Gastrocnemius medialis (tissue), 4 donors: ENCODE results near the gene FNDC3B. TPM values are rescaled to one million over a fixed set of nuclear protein-coding genes. Genes with fewer than 3 reads are reported as not detected.

Source experiments
- ATAC-seq, 2 donors: fragments of 150-250 bp; one replicate each; pipeline ENCODE4 v1.9.1; 2016
- DNase-seq, 2 donors: peaks; one replicate each; pipeline ENCODE4 v3.0.0-alpha.2; 2019
- H3K27ac ChIP-seq, 4 donors: fragments of 200-600 bp; sonication (generic); 1 replicate in 1 of 4; 2 replicates in 3 of 4; pipeline ENCODE4 v1.5.1; 2016 to 2018; ENCODE audit warnings: mild to moderate bottlenecking in 2 of 4, moderate library complexity in 1 of 4
- H3K27me3 ChIP-seq, 3 donors: fragments of 200-600 bp; sonication (generic) in 2 of 3; 1 replicate in 1 of 3; 2 replicates in 2 of 3; pipeline versions ENCODE4 v1.5.1 to v1.6.0; 2016 to 2019; ENCODE audit warnings: mild to moderate bottlenecking in 1 of 3, moderate library complexity in 1 of 3
- H3K36me3 ChIP-seq, 2 donors: fragments of 200-600 bp; sonication (generic) in 1 of 2; one replicate each; pipeline ENCODE4 v1.5.1; 2017 to 2018
- H3K4me1 ChIP-seq, 2 donors: fragments of 200-600 bp; sonication (generic) in 1 of 2; one replicate each; pipeline ENCODE4 v1.5.1; 2016 to 2017; ENCODE audit warnings: mild to moderate bottlenecking in 2 of 2
- H3K4me3 ChIP-seq, 4 donors: fragments of 200-600 bp; sonication (generic) in 3 of 4; 1 replicate in 1 of 4; 2 replicates in 3 of 4; pipeline ENCODE4 v1.5.1; 2016 to 2019; ENCODE audit warnings: mild to moderate bottlenecking in 2 of 4
- H3K9me3 ChIP-seq, 3 donors: fragments of 200-600 bp; sonication (generic) in 2 of 3; 1 replicate in 1 of 3; 2 replicates in 2 of 3; pipeline ENCODE4 v1.5.1; 2016 to 2019
- CTCF ChIP-seq, 5 experiments: fragments of 450-650 bp in 3 of 5; fragments of 200-600 bp in 2 of 5; sonication (generic) in 2 of 5; IDR thresholded peaks in 4 of 5; conservative IDR thresholded peaks in 1 of 5; 1 replicate in 4 of 5; 2 replicates in 1 of 5; pipeline ENCODE4 v1.5.1; 2016 to 2019; ENCODE audit warnings: antibody characterized with exemption in 5 of 5, mild to moderate bottlenecking in 3 of 5, moderate library complexity in 3 of 5
- POLR2A ChIP-seq, 2 donors: fragments of 450-650 bp; IDR thresholded peaks; one replicate each; pipeline ENCODE4 v1.6.1; 2017; ENCODE audit warnings: antibody characterized with exemption in 2 of 2, mild to moderate bottlenecking in 2 of 2, moderate library complexity in 2 of 2
- in situ Hi-C, 4 donors: fragments of 200-750 bp; cut with MboI; loops; one replicate each; pipeline versions ENCODE4 v1.15.0 to v1.8.0; 2017; ENCODE audit warnings: low sequenced_read_pairs in 4 of 4
- intact Hi-C: fragments of 100-400 bp; cut with DNase I; formaldehyde crosslinking; loops from one replicate; pipeline ENCODE4 v1.15.1; 2023; ENCODE audit warnings: low total_unique reads
- total RNA-seq, 4 donors: library from RNA; depleted of rRNA; stranded (reverse); fragments of >200 nt; gene quantifications; one replicate each; pipeline versions ENCODE4 v1.1.0 to v1.2.3, GENCODE V29; 2016

The FNDC3B gene
- total RNA-seq, 4 donors from 2014 or later = 42.5 to 110 (median 74.2) TPM

GRCh38 chr3:172140499-172141391 is 101.4 kb downstream of the FNDC3B start:
- in situ Hi-C loops = no loop called here
- no peaks in the 10 kb centered on the region for H3K9me3 ChIP-seq
- intact Hi-C loops = loop anchor here (5.0 kb wide), 1 partner anchor 98 kb away; no protein-coding TSS in a partner anchor

GRCh38 chr3:172142051-172142863 is 102.9 kb downstream of the FNDC3B start:
- Histone ChIP-seq H3K27me3 (no peaks in the 10 kb centered on the region), H3K36me3 (no peaks in the 10 kb centered on the region), H3K4me3 (no peak overlapping the region), H3K9me3 (no peaks in the 10 kb centered on the region), H3K27ac (peak overlapping the region; percentile 74 to 99 (median 85)), H3K4me1 (peaks cover 60 to 65% of the 10 kb centered on the region in 2 donors)
- no peak for DNase-seq
- peak in 1 of 2 donors; percentile 51 for ATAC-seq
- in situ Hi-C loops (no loop called here), intact Hi-C loops (loop anchor here (5.0 kb wide), 1 partner anchor 100 kb away; no protein-coding TSS in a partner anchor)
- no peak for TF ChIP-seq CTCF (IDR thresholded peaks at IDR 0.05 in 4 of 5, conservative IDR thresholded peaks at IDR 0.05 in 1 of 5)
- TF ChIP-seq POLR2A (IDR thresholded peaks at IDR 0.05) = no peak

More at GRCh38 chr3:172140499-172141391, 101.4 kb downstream of the FNDC3B start:
- peak in 1 of 2 donors; percentile 32 for TF ChIP-seq POLR2A (IDR thresholded peaks at IDR 0.05)
- TF ChIP-seq CTCF (IDR thresholded peaks at IDR 0.05 in 4 of 5, conservative IDR thresholded peaks at IDR 0.05 in 1 of 5) = no peak
- peak overlapping the region in 1 of 4 donors; percentile 11 for H3K4me3 ChIP-seq
- ATAC-seq (peak; percentile 73 to 86), DNase-seq (peak; percentile 51 to 55)
- peak overlapping the region; percentile 74 to 99 (median 85) for H3K27ac ChIP-seq
- H3K27me3 ChIP-seq = no peaks in the 10 kb centered on the region
- H3K4me1 ChIP-seq = peaks cover 73 to 79% of the 10 kb centered on the region in 2 donors
- no peaks in the 10 kb centered on the region for H3K36me3 ChIP-seq

GRCh38 chr3:172142864-172143451 is 103.6 kb downstream of the FNDC3B start:
- Histone ChIP-seq H3K27ac (peak overlapping the region; percentile 74 to 99 (median 85)), H3K9me3 (no peaks in the 10 kb centered on the region), H3K27me3 (no peaks in the 10 kb centered on the region), H3K4me3 (no peak overlapping the region), H3K36me3 (no peaks in the 10 kb centered on the region), H3K4me1 (peaks cover 59 to 60% of the 10 kb centered on the region in 2 donors)
- TF ChIP-seq CTCF (IDR thresholded peaks at IDR 0.05 in 4 of 5, conservative IDR thresholded peaks at IDR 0.05 in 1 of 5) = no peak
- no peak for TF ChIP-seq POLR2A (IDR thresholded peaks at IDR 0.05)
- in situ Hi-C loops (no loop called here), intact Hi-C loops (loop anchor here (5.0 kb wide), 1 partner anchor 101 kb away; no protein-coding TSS in a partner anchor)
- DNase-seq = no peak
- no peak for ATAC-seq

- Histone ChIP-seq H3K27me3 (no peaks in the 10 kb centered on the region), H3K36me3 (no peaks in the 10 kb centered on the region), H3K4me3 (no peak overlapping the region), H3K4me1 (peaks cover 59 to 60% of the 10 kb centered on the region in 2 donors), H3K27ac (no peak overlapping the region), H3K9me3 (no peaks in the 10 kb centered on the region)
- ATAC-seq (no peak), DNase-seq (no peak)
- intact Hi-C loops = loop anchor here (5.0 kb wide), 1 partner anchor 102 kb away; no protein-coding TSS in a partner anchor
- no peak for TF ChIP-seq CTCF (IDR thresholded peaks at IDR 0.05 in 4 of 5, conservative IDR thresholded peaks at IDR 0.05 in 1 of 5)
- TF ChIP-seq POLR2A (IDR thresholded peaks at IDR 0.05) = no peak
- in situ Hi-C loops = no loop called here
Measured at GRCh38 chr3:172143739-172144497, 104.5 kb downstream of the FNDC3B start.
